Naive thymus-derived CD8-positive, alpha-beta T cell (primary cell): ENCODE measurements around the gene KRT6A. TPM values are rescaled to one million over a fixed set of nuclear protein-coding genes. Genes with fewer than 3 reads are reported as not detected.
A peak's percentile ranks its signal among the peaks of the same experiment; 100 is the strongest.

ENCODE experiments used
- ATAC-seq, 2 donors: fragments of 150-1000 bp; cut with Tn5 transposase in 1 of 2; sonication (Bioruptor Pico), chemical (Tn5 transposase) in 1 of 2; 1 replicate in 1 of 2; 2 replicates in 1 of 2; pipeline ENCODE4 v1.10.0; 2021; ENCODE audit warnings: mild to moderate bottlenecking in 2 of 2, moderate library complexity in 2 of 2
- POLR2A ChIA-PET: fragments of 350-600 bp; sonication (Branson Sonifier 250); formaldehyde crosslinking; loops from one replicate; lab custom pipeline; 2021; ENCODE audit warnings: antibody characterized with exemption; lab: Charles Lee
- DNase-seq, 10 donors: peaks; one replicate each; pipeline versions ENCODE4 v3.0.0 to v3.0.0-alpha.2; 2020 to 2022
- H3K27ac Mint-ChIP-seq, 10 donors: one replicate each; pipeline ENCODE4 v1.8.0; 2020 to 2022; ENCODE audit warnings: mild to moderate bottlenecking in 10 of 10, mixed read lengths in 10 of 10, moderate library complexity in 4 of 10, inconsistent platforms in 1 of 10
- H3K27me3 Mint-ChIP-seq, 5 donors: one replicate each; pipeline ENCODE4 v1.8.0; 2021 to 2022; ENCODE audit warnings: mixed read lengths in 5 of 5
- H3K36me3 Mint-ChIP-seq, 3 donors: one replicate each; pipeline ENCODE4 v1.8.0; 2020 to 2022; ENCODE audit warnings: mixed read lengths in 3 of 3, mild to moderate bottlenecking in 2 of 3, inconsistent platforms in 1 of 3
- H3K4me1 Mint-ChIP-seq, 4 donors: one replicate each; pipeline ENCODE4 v1.8.0; 2021 to 2022; ENCODE audit warnings: mixed read lengths in 4 of 4
- H3K4me3 Mint-ChIP-seq, 10 donors: one replicate each; pipeline ENCODE4 v1.8.0; 2020 to 2022; ENCODE audit warnings: mild to moderate bottlenecking in 10 of 10, mixed read lengths in 10 of 10, moderate library complexity in 6 of 10, inconsistent platforms in 1 of 10
- H3K9me3 Mint-ChIP-seq, 9 donors: one replicate each; pipeline ENCODE4 v1.8.0; 2020 to 2022; ENCODE audit warnings: mixed read lengths in 9 of 9, mild to moderate bottlenecking in 3 of 9, inconsistent platforms in 1 of 9, moderate library complexity in 1 of 9
- polyA plus RNA-seq, 3 donors: library from polyadenylated mRNA; unstranded; fragments of 300-500 nt; fragmentation: Illumina TruSeq; gene quantifications; one replicate each; pipeline ENCODE4 v1.2.3, GENCODE V29; 2021
- total RNA-seq, 8 experiments: library from RNA in 2 of 8; stranded (reverse) in 2 of 8; gene quantifications; one replicate each; pipeline ENCODE4 v1.2.3 and lab custom pipeline; 2021 to 2026

Gene KRT6A
- total and polyA plus RNA-seq, 5 experiments from 2014 or later: not detected

DNA sequence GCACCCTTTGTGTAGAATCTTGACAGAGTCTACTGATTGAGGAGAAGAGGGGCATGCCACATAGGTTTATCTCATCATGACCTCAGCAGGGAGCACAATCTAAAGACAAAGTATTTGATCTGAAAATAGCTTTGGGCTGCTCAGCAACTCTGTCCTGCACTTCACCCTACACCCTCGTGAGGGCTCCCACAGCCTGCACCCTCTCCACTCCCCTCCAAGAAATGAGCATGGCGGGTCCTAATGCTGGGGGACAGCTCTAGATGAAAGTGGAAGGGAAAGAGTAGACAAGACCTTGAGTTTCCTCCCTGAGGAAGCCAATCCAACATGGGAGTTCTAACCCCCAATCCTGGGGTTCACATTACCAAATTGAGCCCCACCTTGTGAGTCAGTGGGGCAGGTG, 37.8 kb upstream of the KRT6A start:
- ATAC-seq: no peak
- Mint-ChIP-seq H3K27me3 (peaks cover 0 to 3% (median 0%) of the 10 kb centered on the region in 5 donors), H3K9me3 (no peaks in the 10 kb centered on the region), H3K4me3 (peak overlapping the region in 1 of 10 donors; percentile 56), H3K4me1 (peaks cover 0 to 17% (median 1%) of the 10 kb centered on the region in 4 donors), H3K36me3 (no peaks in the 10 kb centered on the region), H3K27ac (peak overlapping the region in 1 of 10 donors; percentile 47)
- DNase-seq: no peak
- POLR2A ChIA-PET: no interaction called here

DNA sequence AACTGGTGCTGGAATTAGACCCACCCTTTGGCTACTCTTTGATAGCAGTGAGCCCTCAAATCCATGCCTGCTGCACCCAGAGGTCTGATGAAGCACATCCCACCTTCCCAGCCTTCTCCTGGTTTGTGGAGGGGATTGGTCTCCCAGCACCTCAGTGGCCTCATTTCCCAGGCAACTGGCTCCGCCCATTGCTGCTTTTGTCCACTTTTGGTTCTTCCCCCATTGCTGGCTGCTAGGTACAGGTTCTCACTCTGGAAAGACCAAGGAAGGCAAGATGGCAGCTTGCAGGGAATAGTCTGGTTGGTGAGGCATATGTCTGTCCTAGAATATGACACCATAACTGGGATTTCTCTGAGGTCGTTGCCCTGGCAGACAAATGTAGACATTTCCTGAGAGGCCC, 37.3 kb upstream of the KRT6A start:
- Mint-ChIP-seq H3K27me3 (peaks cover 0 to 3% (median 0%) of the 10 kb centered on the region in 5 donors), H3K27ac (no peak overlapping the region), H3K9me3 (no peaks in the 10 kb centered on the region), H3K4me3 (no peak overlapping the region), H3K4me1 (peaks cover 0 to 19% (median 1%) of the 10 kb centered on the region in 4 donors), H3K36me3 (no peaks in the 10 kb centered on the region)
- POLR2A ChIA-PET: no interaction called here
- ATAC-seq: no peak
- DNase-seq: no peak

DNA sequence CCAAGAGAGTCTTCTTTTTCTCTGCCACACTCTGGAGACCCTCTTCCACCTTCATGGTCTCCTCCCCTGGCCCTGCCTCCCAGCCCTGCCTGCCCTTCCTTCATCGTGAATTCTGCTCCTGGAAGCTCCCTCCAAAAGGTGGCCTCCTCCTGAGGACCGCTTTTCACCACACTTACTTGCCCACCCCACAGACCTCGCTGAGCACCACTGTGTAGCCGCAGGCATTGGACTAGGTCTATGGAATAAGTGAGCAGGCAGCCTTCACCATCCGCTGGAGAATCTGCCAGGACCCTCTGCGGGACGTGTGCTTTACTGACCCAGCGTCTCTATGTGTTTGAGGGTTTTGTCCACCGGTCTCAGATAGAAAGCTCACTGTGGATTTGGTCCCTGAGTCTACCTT, 36.8 kb upstream of the KRT6A start:
- Mint-ChIP-seq H3K9me3 (no peaks in the 10 kb centered on the region), H3K4me3 (no peak overlapping the region), H3K4me1 (peaks cover 0 to 19% (median 1%) of the 10 kb centered on the region in 4 donors), H3K27ac (no peak overlapping the region), H3K36me3 (no peaks in the 10 kb centered on the region), H3K27me3 (peaks cover 0 to 3% (median 0%) of the 10 kb centered on the region in 5 donors)
- POLR2A ChIA-PET: no interaction called here
- ATAC-seq (no peak), DNase-seq (peak in 1 of 10 donors; percentile 28)

DNA sequence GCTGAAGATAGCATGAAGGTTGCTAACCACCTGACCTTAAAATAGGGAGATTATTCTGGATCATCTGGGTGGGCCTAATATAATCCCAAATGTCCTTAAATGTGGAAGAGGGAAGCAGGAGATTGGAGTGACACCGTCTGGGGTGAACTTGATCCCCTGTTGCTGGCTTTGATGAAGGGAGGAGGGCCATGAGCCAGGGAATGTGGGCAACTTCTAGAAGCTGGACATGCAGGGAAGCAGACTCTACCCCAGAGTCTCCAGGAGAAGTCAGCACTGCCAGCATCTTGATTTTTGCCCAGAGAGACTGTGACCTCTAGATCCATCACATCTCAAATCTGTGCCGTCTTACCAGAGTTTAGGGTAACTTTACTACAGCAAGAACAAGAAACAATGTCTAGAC, 36.4 kb upstream of the KRT6A start:
- POLR2A ChIA-PET: no interaction called here
- Mint-ChIP-seq H3K36me3 (no peaks in the 10 kb centered on the region), H3K27ac (no peak overlapping the region), H3K4me3 (no peak overlapping the region), H3K4me1 (peaks cover 0 to 19% (median 1%) of the 10 kb centered on the region in 4 donors), H3K9me3 (no peaks in the 10 kb centered on the region), H3K27me3 (peaks cover 0 to 3% (median 0%) of the 10 kb centered on the region in 5 donors)
- ATAC-seq (no peak), DNase-seq (peak in 1 of 10 donors; percentile 19)

DNA sequence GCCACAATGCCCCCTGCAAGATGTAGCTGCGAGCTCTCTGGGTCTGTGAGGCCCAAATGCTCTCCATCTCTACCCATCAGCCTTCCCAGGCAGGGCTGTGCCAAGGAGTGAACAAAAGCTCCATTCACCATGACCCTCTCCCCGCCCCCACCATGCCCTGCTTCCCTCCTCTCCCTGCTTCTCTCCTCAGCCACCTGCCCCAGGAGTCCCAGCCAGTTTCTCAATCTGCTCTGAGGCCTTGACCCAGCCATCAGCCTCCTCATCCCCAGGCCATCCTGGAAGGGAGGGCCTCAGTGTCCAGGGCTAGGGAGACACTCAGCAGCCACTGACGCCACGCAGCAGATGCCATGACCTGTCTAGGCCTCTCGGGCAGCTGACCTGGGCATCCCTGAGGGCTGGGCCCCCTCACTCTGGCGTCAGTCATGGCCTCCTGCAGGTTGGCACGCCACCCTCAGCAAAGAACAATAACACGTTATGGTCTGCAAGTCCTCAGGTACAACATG, 35.6 kb upstream of the KRT6A start:
- peaks cover 0 to 3% (median 0%) of the 10 kb centered on the region in 5 donors for H3K27me3 Mint-ChIP-seq
- no peaks in the 10 kb centered on the region for H3K36me3 Mint-ChIP-seq
- peak overlapping the region in 3 of 10 donors; percentile 31 to 83 (median 57) for H3K27ac Mint-ChIP-seq
- POLR2A ChIA-PET: no interaction called here
- ATAC-seq (no peak), DNase-seq (peak in 1 of 10 donors; percentile 56)
- no peaks in the 10 kb centered on the region for H3K9me3 Mint-ChIP-seq
- peaks cover 0 to 19% (median 1%) of the 10 kb centered on the region in 4 donors for H3K4me1 Mint-ChIP-seq
- H3K4me3 Mint-ChIP-seq: no peak overlapping the region

DNA sequence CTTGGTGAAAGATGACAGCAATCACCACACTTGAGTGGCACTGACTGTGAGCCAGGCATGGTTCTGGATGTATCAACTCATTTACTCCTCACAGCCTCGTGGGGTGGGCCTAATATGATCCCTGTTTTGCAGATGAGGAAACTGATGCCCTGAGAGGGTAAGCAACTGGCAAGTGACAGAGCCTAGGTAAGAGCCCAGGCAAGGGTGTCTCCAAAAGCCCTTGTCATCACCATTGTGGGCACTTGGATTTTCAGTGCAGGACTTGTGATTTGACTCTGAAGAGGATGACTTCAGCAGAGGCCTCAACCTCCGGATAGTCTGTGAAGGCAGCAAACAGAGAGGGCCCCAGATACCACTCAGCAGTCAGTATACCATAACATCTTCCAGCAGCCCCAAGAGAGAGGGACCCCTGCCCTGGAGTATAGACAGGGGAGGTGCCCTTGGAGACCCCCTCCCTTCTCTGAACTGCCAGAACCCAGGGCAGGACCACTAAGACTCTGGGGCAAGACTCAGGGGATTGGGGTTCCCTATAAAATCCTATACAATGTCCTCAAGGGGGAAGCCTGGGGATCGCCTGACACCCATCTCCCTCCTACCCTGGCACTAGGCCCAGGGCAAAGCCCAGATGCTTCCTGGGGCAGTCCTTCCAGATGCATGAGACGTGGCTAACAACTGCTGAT, 34.2 kb upstream of the KRT6A start:
- H3K9me3 Mint-ChIP-seq: no peaks in the 10 kb centered on the region
- peak in 1 of 10 donors; percentile 10 for DNase-seq

DNA sequence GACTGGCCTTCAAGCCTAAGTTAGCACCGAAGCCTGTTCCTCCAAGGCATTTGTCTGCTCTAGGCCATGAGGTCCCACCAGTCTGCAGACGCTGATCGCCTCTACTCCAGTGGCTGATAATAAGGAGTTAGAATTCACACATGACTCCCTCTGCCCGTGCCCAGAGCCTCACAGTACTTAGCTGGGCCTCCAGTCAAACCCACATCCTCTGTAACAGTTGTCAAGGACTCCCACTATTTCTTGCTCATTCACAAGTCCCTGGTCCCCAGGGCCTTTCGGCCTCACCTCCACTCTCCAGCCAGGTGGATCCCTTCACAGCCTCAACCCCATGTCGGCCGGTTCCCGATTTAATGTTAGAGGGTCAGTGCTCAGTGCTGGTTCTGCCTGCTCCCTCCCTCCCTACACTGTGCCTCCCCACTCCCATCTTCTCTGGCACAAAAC, 33.5 kb upstream of the KRT6A start:
- DNase-seq: peak in 1 of 10 donors; percentile 4

More for the DNA sequence above, 34.2 kb upstream of the KRT6A start:
- Mint-ChIP-seq H3K27ac (no peak overlapping the region), H3K4me1 (peaks cover 0 to 17% (median 1%) of the 10 kb centered on the region in 4 donors), H3K27me3 (peaks cover 0 to 4% (median 0%) of the 10 kb centered on the region in 5 donors), H3K36me3 (no peaks in the 10 kb centered on the region), H3K4me3 (peak overlapping the region in 1 of 10 donors; percentile 44)
- POLR2A ChIA-PET: no interaction called here
- ATAC-seq: no peak

DNA sequence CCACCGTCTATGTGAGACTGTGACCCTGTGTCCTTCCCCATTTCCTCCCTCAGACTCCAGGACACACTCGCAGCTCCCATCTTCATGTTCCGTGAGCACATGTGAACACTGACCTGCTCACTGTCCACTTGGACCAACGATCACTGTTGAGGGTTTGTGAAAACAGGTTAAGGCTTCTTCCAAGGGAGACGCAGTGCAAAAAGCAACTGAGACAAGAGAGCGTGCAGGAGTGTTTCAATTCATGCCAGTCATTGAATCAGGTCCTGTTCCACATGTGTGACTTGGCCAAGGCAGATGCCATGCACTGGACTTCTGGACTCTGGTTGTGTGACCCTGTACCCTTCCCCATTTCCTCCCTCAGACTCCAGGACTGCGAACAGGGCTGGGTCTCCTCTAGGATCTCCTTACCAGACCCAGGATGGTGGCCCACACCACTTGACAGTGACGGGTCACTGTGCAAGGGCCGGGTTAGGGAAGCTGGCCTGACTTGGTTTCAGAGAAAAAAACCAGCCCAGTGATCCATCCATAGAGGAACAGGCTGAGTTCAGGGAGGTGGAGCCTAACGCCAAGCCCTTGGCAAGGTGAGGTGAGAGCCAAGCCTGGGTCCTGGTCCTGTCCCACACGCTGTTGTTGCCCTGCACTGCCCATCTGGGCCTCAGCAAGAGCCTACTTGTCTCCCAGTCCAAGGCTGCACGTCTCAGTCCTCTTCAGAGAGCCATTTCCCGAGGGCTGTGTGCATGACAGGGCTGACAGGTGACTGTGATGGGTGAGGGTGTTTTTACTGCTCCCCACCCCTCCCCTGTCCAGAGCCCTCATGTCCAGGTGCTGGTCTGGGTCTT, 32.8 kb upstream of the KRT6A start:
- Mint-ChIP-seq H3K4me3 (no peak overlapping the region), H3K27me3 (peaks cover 0 to 11% (median 0%) of the 10 kb centered on the region in 5 donors), H3K9me3 (no peaks in the 10 kb centered on the region), H3K27ac (no peak overlapping the region), H3K4me1 (peaks cover 0 to 11% (median 1%) of the 10 kb centered on the region in 4 donors), H3K36me3 (no peaks in the 10 kb centered on the region)
- POLR2A ChIA-PET: no interaction called here
- no peak for ATAC-seq
- DNase-seq: peak in 1 of 10 donors; percentile 14

More for the DNA sequence above, 33.5 kb upstream of the KRT6A start:
- no peak for ATAC-seq
- H3K27me3 Mint-ChIP-seq: peaks cover 0 to 11% (median 0%) of the 10 kb centered on the region in 5 donors
- peaks cover 0 to 13% (median 1%) of the 10 kb centered on the region in 4 donors for H3K4me1 Mint-ChIP-seq
- POLR2A ChIA-PET: no interaction called here
- H3K4me3 Mint-ChIP-seq: peak overlapping the region in 1 of 10 donors; percentile 44
- peak overlapping the region in 3 of 10 donors; percentile 28 to 62 (median 32) for H3K27ac Mint-ChIP-seq
- H3K9me3 Mint-ChIP-seq: no peaks in the 10 kb centered on the region
- no peaks in the 10 kb centered on the region for H3K36me3 Mint-ChIP-seq

DNA sequence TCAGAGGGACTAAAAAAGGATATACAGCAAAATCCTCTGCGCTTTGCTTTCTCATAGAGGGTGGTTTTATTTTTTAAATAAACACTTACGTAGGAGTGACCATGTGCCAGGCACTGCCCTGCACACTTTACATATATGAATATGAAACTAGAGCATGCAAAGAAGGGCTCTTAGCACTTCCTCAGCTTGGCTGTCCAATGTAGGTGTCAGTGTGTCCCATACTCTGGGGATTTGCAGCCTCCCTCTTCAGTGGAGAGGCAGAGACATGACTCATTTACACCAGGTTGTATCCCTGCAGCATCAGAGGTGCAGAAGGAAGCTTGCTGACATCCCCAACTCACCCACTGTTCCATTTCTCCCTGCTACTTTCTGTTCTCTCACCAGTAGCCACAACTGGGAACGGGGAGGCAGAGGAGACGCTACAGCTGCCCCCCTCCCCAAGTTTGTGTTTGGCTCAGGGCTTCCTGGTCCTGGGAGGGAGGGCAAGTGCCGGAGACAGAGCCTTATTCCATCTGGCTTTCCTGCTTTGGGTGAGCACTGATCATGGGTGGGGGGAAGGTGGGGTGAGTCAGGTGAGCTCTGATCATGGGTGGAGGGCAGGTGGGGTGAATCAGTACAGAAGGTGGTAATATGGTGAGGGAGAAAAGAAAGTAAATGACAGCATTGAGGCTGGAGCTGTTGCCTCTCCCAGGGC, 32.0 kb upstream of the KRT6A start:
- peak in 1 of 10 donors; percentile 12 for DNase-seq

DNA sequence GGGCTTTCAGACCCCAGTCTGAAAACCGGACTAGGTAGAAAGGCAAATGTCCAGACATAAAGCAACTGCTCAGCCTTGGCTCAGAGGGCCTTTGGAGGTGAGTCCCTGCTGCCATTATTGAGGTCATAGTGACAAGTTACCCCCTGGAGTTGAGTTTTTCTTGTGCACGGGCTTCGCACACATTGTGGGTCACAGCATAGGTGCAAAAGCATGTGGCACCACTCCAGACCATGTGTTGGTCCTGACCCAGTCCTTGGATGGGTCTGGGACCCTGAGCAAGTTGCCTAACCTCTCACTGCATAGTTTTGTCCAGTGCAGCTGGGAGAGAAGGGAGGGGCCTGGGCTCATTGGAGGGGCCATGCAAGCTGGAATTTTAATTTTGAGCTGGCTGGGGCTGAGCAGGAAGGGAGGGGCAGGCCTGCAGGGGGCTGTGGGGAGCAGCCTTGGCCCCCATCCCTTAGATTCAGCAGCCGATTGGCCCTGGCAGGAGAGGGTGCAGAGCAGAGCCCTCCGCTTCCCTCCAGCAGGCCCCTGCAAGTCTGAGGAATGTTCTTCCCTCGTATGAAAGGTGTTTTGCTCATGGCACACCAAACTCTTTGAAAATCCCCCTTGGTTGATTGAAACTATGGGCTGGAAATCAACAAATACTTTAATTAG, 31.3 kb upstream of the KRT6A start:
- Mint-ChIP-seq H3K27me3 (peaks cover 0 to 11% (median 1%) of the 10 kb centered on the region in 5 donors), H3K9me3 (no peaks in the 10 kb centered on the region), H3K36me3 (no peaks in the 10 kb centered on the region), H3K4me1 (peaks cover 0 to 11% (median 1%) of the 10 kb centered on the region in 4 donors), H3K27ac (no peak overlapping the region), H3K4me3 (no peak overlapping the region)
- ATAC-seq (no peak), DNase-seq (peak in 1 of 10 donors; percentile 11)
- POLR2A ChIA-PET: no interaction called here

More for the DNA sequence above, 32.0 kb upstream of the KRT6A start:
- peaks cover 0 to 11% (median 0%) of the 10 kb centered on the region in 5 donors for H3K27me3 Mint-ChIP-seq
- no peak overlapping the region for H3K4me3 Mint-ChIP-seq
- H3K9me3 Mint-ChIP-seq: no peaks in the 10 kb centered on the region
- peaks cover 0 to 11% (median 1%) of the 10 kb centered on the region in 4 donors for H3K4me1 Mint-ChIP-seq
- H3K27ac Mint-ChIP-seq: peak overlapping the region in 2 of 10 donors; percentile 4 to 8
- H3K36me3 Mint-ChIP-seq: no peaks in the 10 kb centered on the region
- POLR2A ChIA-PET: no interaction called here
- ATAC-seq: no peak

DNA sequence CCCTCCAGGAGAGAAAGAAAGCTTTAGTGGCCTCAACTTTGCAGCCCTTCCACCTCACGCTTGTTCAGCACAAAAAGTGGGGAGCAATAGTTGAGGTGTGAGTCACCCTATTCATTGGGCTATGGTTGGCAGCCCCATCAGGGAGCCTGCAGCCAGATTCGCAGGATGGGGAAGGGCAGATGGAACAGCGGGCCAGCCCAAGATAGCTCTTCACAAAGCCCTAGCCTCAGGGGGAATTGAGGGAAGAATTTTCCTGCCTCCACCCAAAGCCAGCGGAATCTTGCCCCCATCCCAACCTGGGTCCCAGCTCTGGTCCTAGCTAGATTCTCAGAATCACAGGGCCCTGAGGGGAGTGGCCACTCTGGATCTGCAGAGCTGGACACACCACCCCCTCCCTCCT, 30.8 kb upstream of the KRT6A start:
- no peaks in the 10 kb centered on the region for H3K9me3 Mint-ChIP-seq
- H3K4me1 Mint-ChIP-seq: peaks cover 0 to 11% (median 1%) of the 10 kb centered on the region in 4 donors
- ATAC-seq (no peak), DNase-seq (peak in 2 of 10 donors; percentile 4 to 5)
- H3K27me3 Mint-ChIP-seq: peaks cover 0 to 11% (median 1%) of the 10 kb centered on the region in 5 donors
- no peak overlapping the region for H3K4me3 Mint-ChIP-seq
- no peaks in the 10 kb centered on the region for H3K36me3 Mint-ChIP-seq
- H3K27ac Mint-ChIP-seq: peak overlapping the region in 1 of 10 donors; percentile 3
- POLR2A ChIA-PET: no interaction called here
